ENCODE measurements around the gene PRR23B. TPM values are rescaled to one million over a fixed set of nuclear protein-coding genes. Genes with fewer than 3 reads are reported as not detected.

Gene PRR23B
- total RNA-seq, 1 donor from 2014 or later, result not detected

GRCh38 chr3:138975351-138975750 lies 45.4 kb downstream of the PRR23B start:
- ATAC-seq, result no peak
- DNase-seq (ENCODE audit: low spot score), result no peak

GRCh38 chr3:138974462-138974861 lies 46.3 kb downstream of the PRR23B start:
- ATAC-seq, result no peak
- no peak for DNase-seq (ENCODE audit: low spot score)

GRCh38 chr3:138972941-138973340 lies 47.8 kb downstream of the PRR23B start:
- DNase-seq (ENCODE audit: low spot score) (no peak), ATAC-seq (no peak)

GRCh38 chr3:138971766-138972320 lies 48.9 kb downstream of the PRR23B start:
- ATAC-seq, result no peak
- DNase-seq (ENCODE audit: low spot score), result no peak

Other genes starting within 250 kb of the PRR23B start
- gene PIK3CB, start 186.0 kb downstream of the PRR23B start, total RNA-seq, result 14.4 TPM
- gene FOXL2, start 73.8 kb downstream of the PRR23B start, total RNA-seq, result 0.10 TPM
- gene FOXL2NB, start 73.7 kb downstream of the PRR23B start, total RNA-seq, result not detected
- not detected for gene PRR23A, start 14.7 kb downstream of the PRR23B start, total RNA-seq
- gene PRR23C, start 24.0 kb upstream of the PRR23B start, total RNA-seq, result not detected